NCI-H82 treated with DMSO at 0.1 percent for 48 hours (cell line): ENCODE results near the gene POMT1.
"Not testable (repeated sequence)": the region's sequence is repeated elsewhere in the genome, so short reads cannot be mapped to it uniquely, and the experiment has no call there.

Source experiments
- DNase-seq: peaks from one replicate; lab custom pipeline; 2025; ENCODE audit not compliant: unreplicated experiment; lab: John Stamatoyannopoulos, UW

POMT1 gene

GRCh38 chr9:131492070-131492469 is 10.6 kb upstream of the POMT1 start:
- DNase-seq, result no peak

GRCh38 chr9:131494296-131494870 is 8.3 kb upstream of the POMT1 start:
- DNase-seq, result no peak

- no peak for DNase-seq
Observed at GRCh38 chr9:131495785-131496184, 6.9 kb upstream of the POMT1 start.

GRCh38 chr9:131496844-131497405 is 5.8 kb upstream of the POMT1 start:
- no peak for DNase-seq

- no peak for DNase-seq
Observed at GRCh38 chr9:131499254-131499767, 3.4 kb upstream of the POMT1 start.

- DNase-seq, result no peak
Observed at GRCh38 chr9:131500377-131500776, 2.3 kb upstream of the POMT1 start.

GRCh38 chr9:131500939-131501541 is 1.7 kb upstream of the POMT1 start:
- no peak for DNase-seq

GRCh38 chr9:131503626-131504465 is 1.1 kb downstream of the POMT1 start:
- no peak for DNase-seq

- DNase-seq, result no peak
Observed at GRCh38 chr9:131505012-131505411, 2.3 kb downstream of the POMT1 start.

GRCh38 chr9:131511416-131511815 is 8.7 kb downstream of the POMT1 start:
- DNase-seq, result no peak

GRCh38 chr9:131511880-131512279 is 9.2 kb downstream of the POMT1 start:
- no peak for DNase-seq

GRCh38 chr9:131513177-131513576 is 10.5 kb downstream of the POMT1 start:
- DNase-seq, result no peak

- not testable (repeated sequence) for DNase-seq
Observed at GRCh38 chr9:131515559-131516031, 12.9 kb downstream of the POMT1 start.

- no peak for DNase-seq
Observed at GRCh38 chr9:131516100-131516499, 13.4 kb downstream of the POMT1 start.

GRCh38 chr9:131516930-131517329 is 14.2 kb downstream of the POMT1 start:
- no peak for DNase-seq

- DNase-seq, result no peak
Observed at GRCh38 chr9:131517761-131518190, 15.1 kb downstream of the POMT1 start.

GRCh38 chr9:131518553-131518952 is 15.8 kb downstream of the POMT1 start:
- no peak for DNase-seq

- no peak for DNase-seq
Observed at GRCh38 chr9:131520503-131520902, 17.8 kb downstream of the POMT1 start.

- DNase-seq, result no peak
Observed at GRCh38 chr9:131521203-131521602, 18.5 kb downstream of the POMT1 start.

GRCh38 chr9:131521822-131522221 is 19.1 kb downstream of the POMT1 start:
- no peak for DNase-seq

GRCh38 chr9:131522257-131523085 is 19.8 kb downstream of the POMT1 start:
- DNase-seq, result no peak
